Sigmoid colon (tissue), 7 donors: ENCODE results near the gene ZCCHC24. TPM values are rescaled to one million over a fixed set of nuclear protein-coding genes. Genes with fewer than 3 reads are reported as not detected.

ENCODE experiments used
- DNase-seq: peaks from one replicate; pipeline ENCODE4 v3.0.0-alpha.2; 2019
- H3K27ac ChIP-seq, 4 donors: fragments of 200-600 bp; sonication (generic); one replicate each; pipeline ENCODE4 v1.5.1; 2016 to 2019; ENCODE audit warnings: mild to moderate bottlenecking in 1 of 4
- H3K27me3 ChIP-seq, 3 donors: fragments of 200-600 bp; sonication (generic); one replicate each; pipeline ENCODE4 v1.5.1; 2019; ENCODE audit warnings: mild to moderate bottlenecking in 1 of 3
- H3K36me3 ChIP-seq, 4 donors: fragments of 200-600 bp; sonication (generic); one replicate each; pipeline ENCODE4 v1.5.1; 2016 to 2019
- H3K4me1 ChIP-seq, 4 donors: fragments of 200-600 bp; sonication (generic); one replicate each; pipeline ENCODE4 v1.5.1; 2017 to 2019
- H3K4me3 ChIP-seq, 4 donors: fragments of 200-600 bp; sonication (generic); one replicate each; pipeline ENCODE4 v1.5.1; 2017 to 2019; ENCODE audit warnings: mild to moderate bottlenecking in 2 of 4, moderate library complexity in 1 of 4
- H3K9me3 ChIP-seq, 4 donors: fragments of 200-600 bp in 3 of 4; sonication (generic) in 3 of 4; one replicate each; pipeline versions ENCODE4 v1.5.1 to v1.6.1; 2013 to 2019
- EP300 ChIP-seq, 4 donors: sonication (generic); formaldehyde crosslinking; IDR thresholded peaks; one replicate each; pipeline ENCODE4 v1.6.1; 2017; ENCODE audit warnings: antibody characterized with exemption in 4 of 4
- POLR2A ChIP-seq, 2 donors: fragments of 450-650 bp; IDR thresholded peaks; one replicate each; pipeline ENCODE4 v1.6.1; 2016; ENCODE audit warnings: antibody characterized with exemption in 2 of 2, mild to moderate bottlenecking in 2 of 2, moderate library complexity in 2 of 2
- POLR2AphosphoS5 ChIP-seq, 4 donors: sonication (generic); formaldehyde crosslinking; IDR thresholded peaks; one replicate each; pipeline ENCODE4 v1.6.1; 2017; ENCODE audit warnings: antibody characterized with exemption in 4 of 4
- WGBS, 2 donors: extraction: QIAGEN DNeasy Blood & Tissue Kit; methylation state at CpG; one replicate each; pipeline ENCODE4 v1.1.7; 2013; 5-methylcytosine and 5-hydroxymethylcytosine counted together
- intact Hi-C: fragments of 100-400 bp; cut with DNase I; formaldehyde crosslinking; loops from one replicate; pipeline ENCODE4 v1.15.1; 2023
- polyA plus RNA-seq, 3 donors: library from polyadenylated mRNA; stranded (reverse); fragments of 200-250 nt; gene quantifications; one replicate each; pipeline ENCODE4 v1.2.3, GENCODE V29; 2013
- total RNA-seq, 4 donors: library from RNA; depleted of rRNA; stranded (reverse); fragments of >200 nt; gene quantifications; one replicate each; pipeline ENCODE4 v1.1.0, GENCODE V29; 2016
- TF ChIP-seq, protein P1 (sequence below), 4 experiments: fragments of 450-650 bp in 3 of 4; fragments of 200-600 bp in 1 of 4; IDR thresholded peaks; one replicate each; pipeline ENCODE4 v1.5.1; 2016 to 2019; ENCODE audit warnings: antibody characterized with exemption in 4 of 4, mild to moderate bottlenecking in 3 of 4, moderate library complexity in 2 of 4
- donor health status: healthy with polysubstance abuse.
- donor health status: Bipolar disorder and iron deficiency.
- donor health status: healthy.

The ZCCHC24 gene
- total and polyA plus RNA-seq, 7 donors, result 7.6 to 141 (median 82.6) TPM

DNA sequence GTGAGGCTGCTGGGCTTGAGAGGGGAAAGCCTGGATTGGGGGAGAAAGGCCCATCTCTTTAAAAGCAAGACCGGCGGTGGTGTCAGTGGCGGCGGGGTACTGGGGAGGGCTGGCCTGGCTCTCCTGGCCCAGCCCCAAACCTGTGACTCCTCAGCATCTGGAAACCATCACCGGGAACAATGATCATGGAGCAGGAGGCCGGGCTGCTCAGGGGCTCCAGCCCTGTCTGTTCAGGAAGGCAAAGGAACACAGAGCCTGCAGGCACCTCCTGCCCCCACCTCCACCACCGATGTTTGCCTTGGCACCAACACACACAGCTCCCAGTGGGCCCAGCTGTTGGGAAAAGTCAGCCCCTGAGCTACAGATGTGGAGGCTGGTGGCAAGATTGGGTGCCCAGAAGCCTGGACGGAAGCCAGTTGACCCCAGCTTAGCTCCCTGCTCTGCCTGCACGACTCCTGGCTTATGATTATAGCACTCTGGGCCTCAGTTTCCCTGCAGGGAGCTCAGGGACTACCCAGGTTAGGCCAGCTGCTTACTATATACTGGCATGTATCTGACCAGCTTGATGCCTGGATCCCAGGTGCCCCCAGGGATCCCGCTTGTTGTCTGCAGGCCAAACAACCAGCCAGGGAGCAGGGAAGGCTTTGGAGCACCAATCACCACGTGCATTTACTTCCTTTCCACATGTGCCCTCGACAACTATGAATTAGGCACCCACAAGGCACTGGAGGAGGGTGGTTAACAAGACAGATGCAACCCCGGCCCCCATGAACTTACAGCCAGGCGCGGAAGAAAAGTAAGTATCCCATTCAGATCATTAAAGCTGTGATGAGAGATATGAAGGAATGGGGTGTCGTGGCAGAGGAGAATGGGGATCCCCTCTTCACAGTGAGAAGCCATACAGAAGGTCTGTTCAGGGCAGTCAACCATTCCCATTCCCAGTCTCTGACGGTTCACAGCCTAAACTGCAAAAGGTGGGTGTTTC is 37.3 kb downstream of the ZCCHC24 start:
- WGBS, 2 donors, result 74 to 80% methylated on average over 17 of the region's 17 CpGs
- Histone ChIP-seq H3K9me3 (no peaks in the 10 kb centered on the region), H3K27ac (no peak overlapping the region), H3K36me3 (no peaks in the 10 kb centered on the region), H3K4me1 (no peaks in the 10 kb centered on the region), H3K27me3 (no peaks in the 10 kb centered on the region), H3K4me3 (no peak overlapping the region)
- intact Hi-C loops, result no loop called here
- peak in 2 of 4 donors; percentile 44 to 66 for TF ChIP-seq EP300 (IDR thresholded peaks at IDR 0.05)
- peak; percentile 79 to 94 (median 91) for TF ChIP-seq POLR2AphosphoS5 (IDR thresholded peaks at IDR 0.05)
- TF ChIP-seq, protein P1, sequence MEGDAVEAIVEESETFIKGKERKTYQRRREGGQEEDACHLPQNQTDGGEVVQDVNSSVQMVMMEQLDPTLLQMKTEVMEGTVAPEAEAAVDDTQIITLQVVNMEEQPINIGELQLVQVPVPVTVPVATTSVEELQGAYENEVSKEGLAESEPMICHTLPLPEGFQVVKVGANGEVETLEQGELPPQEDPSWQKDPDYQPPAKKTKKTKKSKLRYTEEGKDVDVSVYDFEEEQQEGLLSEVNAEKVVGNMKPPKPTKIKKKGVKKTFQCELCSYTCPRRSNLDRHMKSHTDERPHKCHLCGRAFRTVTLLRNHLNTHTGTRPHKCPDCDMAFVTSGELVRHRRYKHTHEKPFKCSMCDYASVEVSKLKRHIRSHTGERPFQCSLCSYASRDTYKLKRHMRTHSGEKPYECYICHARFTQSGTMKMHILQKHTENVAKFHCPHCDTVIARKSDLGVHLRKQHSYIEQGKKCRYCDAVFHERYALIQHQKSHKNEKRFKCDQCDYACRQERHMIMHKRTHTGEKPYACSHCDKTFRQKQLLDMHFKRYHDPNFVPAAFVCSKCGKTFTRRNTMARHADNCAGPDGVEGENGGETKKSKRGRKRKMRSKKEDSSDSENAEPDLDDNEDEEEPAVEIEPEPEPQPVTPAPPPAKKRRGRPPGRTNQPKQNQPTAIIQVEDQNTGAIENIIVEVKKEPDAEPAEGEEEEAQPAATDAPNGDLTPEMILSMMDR (IDR thresholded peaks at IDR 0.05), result no peak
- peak; percentile 95 for DNase-seq

DNA sequence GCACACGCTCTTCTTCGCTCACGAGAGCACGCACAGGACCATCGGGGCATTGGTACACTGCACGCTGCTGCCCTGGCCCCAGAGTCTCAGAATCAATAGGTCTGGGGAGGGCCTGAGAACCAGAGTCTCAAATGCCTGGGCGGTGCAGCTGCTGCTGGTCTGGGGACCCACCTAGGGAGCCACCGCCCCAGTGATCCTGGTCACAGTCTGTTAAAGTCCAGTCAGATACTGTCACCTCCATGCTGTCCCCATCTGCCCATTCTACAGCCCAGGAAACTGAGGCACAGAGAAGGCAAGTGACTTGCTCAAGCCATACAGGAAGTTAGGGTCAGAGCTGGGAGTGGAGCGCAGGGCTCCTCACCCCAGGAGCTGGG is 38.0 kb downstream of the ZCCHC24 start:
- Histone ChIP-seq H3K4me3 (no peak overlapping the region), H3K27ac (no peak overlapping the region), H3K36me3 (no peaks in the 10 kb centered on the region), H3K27me3 (no peaks in the 10 kb centered on the region), H3K4me1 (no peaks in the 10 kb centered on the region), H3K9me3 (no peaks in the 10 kb centered on the region)
- TF ChIP-seq EP300 (IDR thresholded peaks at IDR 0.05) (no peak), POLR2A (IDR thresholded peaks at IDR 0.05) (no peak), POLR2AphosphoS5 (IDR thresholded peaks at IDR 0.05) (no peak)
- TF ChIP-seq, protein P1 (IDR thresholded peaks at IDR 0.05), result no peak
- WGBS, 2 donors, result 85 to 93% methylated on average over 9 of the region's 9 CpGs
- no peak for DNase-seq
- intact Hi-C loops, result no loop called here

DNA sequence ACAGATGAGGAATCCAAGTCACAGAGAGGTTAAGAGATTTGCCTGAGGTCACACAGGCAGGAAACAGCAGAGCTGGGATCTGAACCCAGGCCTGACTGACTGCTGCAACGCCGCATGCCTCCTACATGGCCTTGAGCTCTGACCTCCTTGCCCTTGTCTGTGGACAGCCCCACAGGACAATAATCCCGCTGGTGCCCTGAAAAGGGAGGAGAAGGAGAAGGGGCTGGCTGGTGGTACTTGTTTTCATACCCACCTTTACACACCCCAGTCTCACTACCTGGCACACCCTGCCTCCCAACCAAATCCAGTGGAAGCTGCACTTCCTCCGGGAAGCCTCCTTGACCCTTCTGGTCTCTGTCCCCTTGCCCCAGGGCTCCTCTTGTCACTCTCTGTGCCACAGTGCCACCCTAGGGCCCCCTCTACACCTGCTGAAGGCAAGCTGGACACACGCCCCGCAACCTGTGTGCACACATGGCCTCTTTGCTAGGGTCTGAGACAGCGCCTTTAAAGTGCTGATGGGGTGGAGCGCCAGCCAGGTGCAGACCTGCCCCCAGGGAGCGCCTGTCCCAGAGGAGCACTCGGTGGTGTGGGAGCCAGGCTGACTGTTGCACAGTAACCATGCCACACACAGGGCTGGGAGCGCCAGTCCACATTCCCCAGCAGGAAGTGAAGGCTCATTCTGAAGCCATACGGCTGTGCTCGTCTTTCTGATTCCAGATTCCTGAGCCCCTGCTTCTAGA is 38.6 kb downstream of the ZCCHC24 start:
- Histone ChIP-seq H3K4me3 (no peak overlapping the region), H3K27ac (no peak overlapping the region), H3K4me1 (no peaks in the 10 kb centered on the region), H3K36me3 (no peaks in the 10 kb centered on the region), H3K9me3 (no peaks in the 10 kb centered on the region), H3K27me3 (no peaks in the 10 kb centered on the region)
- TF ChIP-seq EP300 (IDR thresholded peaks at IDR 0.05) (no peak), POLR2AphosphoS5 (IDR thresholded peaks at IDR 0.05) (peak in 1 of 4 donors; percentile 22), POLR2A (IDR thresholded peaks at IDR 0.05) (no peak)
- TF ChIP-seq, protein P1 (IDR thresholded peaks at IDR 0.05), result no peak
- intact Hi-C loops, result no loop called here
- DNase-seq, result peak; percentile 74
- 71 to 72% methylated on average over 13 of the region's 13 CpGs for WGBS, 2 donors

DNA sequence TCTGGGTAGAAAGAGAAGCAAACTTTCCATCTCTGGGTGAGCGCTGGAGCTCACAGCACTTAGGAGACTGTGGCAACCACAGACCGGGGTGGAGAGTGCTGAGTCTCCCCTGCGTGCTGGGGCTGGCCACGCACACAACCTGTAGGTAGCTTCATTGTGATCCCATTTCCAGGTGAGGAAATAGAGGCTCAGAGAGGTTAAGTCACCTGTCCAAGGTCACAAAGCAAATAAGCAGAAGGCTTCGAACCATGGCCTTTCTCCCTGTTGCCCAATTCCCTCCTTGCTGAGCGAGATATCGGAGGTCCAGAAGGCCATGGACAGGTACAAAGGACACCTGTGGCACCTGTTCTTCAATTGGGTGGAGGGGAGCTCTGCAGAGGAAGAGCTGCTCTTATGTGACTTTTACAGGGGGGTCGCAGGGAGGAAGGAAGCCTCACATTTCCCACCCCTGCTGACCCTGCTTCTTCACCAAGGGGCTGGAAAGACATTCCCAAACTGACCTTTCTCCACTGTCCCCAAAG is 39.4 kb downstream of the ZCCHC24 start:
- no peaks in the 10 kb centered on the region for H3K36me3 ChIP-seq
- H3K27me3 ChIP-seq, result no peaks in the 10 kb centered on the region
- intact Hi-C loops, result no loop called here
- no peak for DNase-seq
- WGBS, 2 donors, result 76 to 82% methylated on average over 8 of the region's 8 CpGs
- no peak overlapping the region for H3K4me3 ChIP-seq
- no peaks in the 10 kb centered on the region for H3K9me3 ChIP-seq
- no peak for TF ChIP-seq POLR2A (IDR thresholded peaks at IDR 0.05)
- TF ChIP-seq, protein P1 (IDR thresholded peaks at IDR 0.05), result no peak
- TF ChIP-seq EP300 (IDR thresholded peaks at IDR 0.05), result no peak
- TF ChIP-seq POLR2AphosphoS5 (IDR thresholded peaks at IDR 0.05), result no peak
- H3K4me1 ChIP-seq, result no peaks in the 10 kb centered on the region
- no peak overlapping the region for H3K27ac ChIP-seq
